GM12878 (cell line): ENCODE measurements around the gene FOXO3. TPM values are rescaled to one million over a fixed set of nuclear protein-coding genes. Genes with fewer than 3 reads are reported as not detected.

Experiments
- ATAC-seq: fragments of 200-7000 bp; cut with Tn5 transposase; 3 replicates; pipeline ENCODE4 v1.9.1; 2020; ENCODE audit warnings: mild to moderate bottlenecking, moderate library complexity
- BruUV-seq: library from RNA; stranded (reverse); fragments of 400-500 nt; replicated peaks from 2 replicates; lab custom pipeline; 2021; lab: Mats Ljungman, UMichigan
- CTCF ChIA-PET: fragments of 300-600 bp; sonication (Branson Sonifier 250); formaldehyde crosslinking; extraction: SDS; loops from one replicate; lab custom pipeline; 2021; ENCODE audit warnings: inconsistent platforms; lab: Yijun Ruan, JAX
- POLR2A ChIA-PET: fragments of 350-600 bp; formaldehyde crosslinking; extraction: SDS; loops from one replicate; lab custom pipeline; 2021; ENCODE audit warnings: inconsistent platforms; lab: Charles Lee
- RAD21 ChIA-PET: fragments of 300-600 bp; sonication (Branson Sonifier 250); formaldehyde crosslinking; loops from one replicate; lab custom pipeline; 2023; ENCODE audit warnings: antibody characterized with exemption; ENCODE audit not compliant: unreplicated experiment; lab: Charles Lee
- SMC1A ChIA-PET: fragments of 300-600 bp; sonication (Branson Sonifier 250); formaldehyde crosslinking; loops from one replicate; lab custom pipeline; 2023; ENCODE audit not compliant: unreplicated experiment, uncharacterized antibody; lab: Charles Lee
- DNase-seq: peaks from one replicate; pipeline ENCODE4 v3.0.0-alpha.2; 2011; ENCODE audit warnings: low read depth, low spot score
- FAIRE-seq: peaks from 3 replicates; lab custom pipeline; 2011; peaks lifted over from hg19 to GRCh38; lab: Jason Lieb, UNC
- H2AFZ ChIP-seq: 2 replicates; pipeline ENCODE4 v1.6.0; 2011; ENCODE audit warnings: low read depth, low read length, control low read depth; ENCODE audit not compliant: control insufficient read depth
- H3K27ac ChIP-seq: 2 replicates; pipeline ENCODE4 v1.5.1; 2011; ENCODE audit warnings: control low read depth; ENCODE audit not compliant: control insufficient read depth, insufficient read depth
- H3K27me3 ChIP-seq, 2 experiments: replicated peaks in 1 of 2; 2 replicates each; pipeline versions ENCODE4 v1.6.0 to v1.6.1; 2011; ENCODE audit warnings: low read length in 1 of 2; ENCODE audit not compliant: control insufficient read depth in 2 of 2, insufficient read depth in 2 of 2
- H3K36me3 ChIP-seq, 2 experiments: 2 replicates each; pipeline ENCODE4 v1.5.1; 2011; ENCODE audit warnings: low read length in 1 of 2; ENCODE audit not compliant: control insufficient read depth in 2 of 2, insufficient read depth in 2 of 2
- H3K4me1 ChIP-seq: 2 replicates; pipeline ENCODE4 v1.6.1; 2011; ENCODE audit warnings: mild to moderate bottlenecking, low read length, moderate library complexity, mixed read lengths; ENCODE audit not compliant: control insufficient read depth, insufficient read depth
- H3K4me2 ChIP-seq: 2 replicates; pipeline ENCODE4 v1.6.0; 2011; ENCODE audit warnings: control low read depth; ENCODE audit not compliant: control insufficient read depth, insufficient read depth
- H3K4me3 ChIP-seq: fragments of 200-600 bp; sonication (generic); 2 replicates; pipeline ENCODE4 v1.5.1; 2016
- H3K79me2 ChIP-seq: 2 replicates; pipeline ENCODE4 v1.6.0; 2011; ENCODE audit warnings: low read length; ENCODE audit not compliant: control insufficient read depth, insufficient read depth
- H3K9ac ChIP-seq: 2 replicates; pipeline ENCODE4 v1.8.0; 2011; ENCODE audit warnings: low read length, control low read depth, mixed read lengths; ENCODE audit not compliant: control insufficient read depth, insufficient read depth
- H3K9me3 ChIP-seq: replicated peaks from 3 replicates; pipeline ENCODE4 v1.5.1; 2011; ENCODE audit warnings: mild to moderate bottlenecking, low read length; ENCODE audit not compliant: control insufficient read depth, insufficient read depth
- H4K20me1 ChIP-seq: 2 replicates; pipeline ENCODE4 v1.6.0; 2011; ENCODE audit not compliant: control insufficient read depth, insufficient read depth
- CBX5 ChIP-seq: sonication (generic); IDR thresholded peaks from 2 replicates; pipeline ENCODE4 v1.6.1; 2016; ENCODE audit warnings: low read depth, moderate library complexity, mild to moderate bottlenecking, inconsistent platforms
- IRF4 ChIP-seq: IDR thresholded peaks from 2 replicates; pipeline ENCODE4 v1.6.1; 2011; ENCODE audit warnings: low read depth, low read length
- MYB ChIP-seq: fragments of 150-350 bp; IDR thresholded peaks from 2 replicates; pipeline ENCODE4 v1.6.1; 2014; ENCODE audit warnings: mild to moderate bottlenecking, low read depth, low read length, borderline replicate concordance
- NFIC ChIP-seq: IDR thresholded peaks from 2 replicates; pipeline ENCODE4 v1.6.1; 2012; ENCODE audit warnings: low read depth, mild to moderate bottlenecking, inconsistent platforms, low read length, moderate library complexity
- PML ChIP-seq: IDR thresholded peaks from 2 replicates; pipeline ENCODE4 v1.6.1; 2012; ENCODE audit warnings: low read length, inconsistent platforms
- RB1 ChIP-seq: fragments of 450-650 bp; formaldehyde crosslinking; IDR thresholded peaks from 2 replicates; pipeline ENCODE4 v1.6.1; 2017; ENCODE audit warnings: mild to moderate bottlenecking, borderline replicate concordance
- SMAD1 ChIP-seq: fragments of 450-650 bp; IDR thresholded peaks from 2 replicates; pipeline ENCODE4 v1.6.1; 2018; ENCODE audit warnings: mild to moderate bottlenecking, low read depth; ENCODE audit not compliant: partially characterized antibody
- SPI1 ChIP-seq: IDR thresholded peaks from 2 replicates; pipeline ENCODE4 v1.6.1; 2011; ENCODE audit warnings: low read depth, mild to moderate bottlenecking, low read length, moderate library complexity, borderline replicate concordance; ENCODE audit not compliant: insufficient read depth
- STAT1 ChIP-seq: fragments of 450-650 bp; conservative IDR thresholded peaks from 2 replicates; pipeline ENCODE4 v1.6.1; 2014; ENCODE audit warnings: antibody characterized with exemption, mild to moderate bottlenecking
- YBX1 ChIP-seq: fragments of 450-650 bp; IDR thresholded peaks from 2 replicates; pipeline ENCODE4 v1.6.1; 2016; ENCODE audit warnings: antibody characterized with exemption
- WGBS: methylation state at CpG from one replicate; pipeline ENCODE4 v1.1.6; 2016; ENCODE audit warnings: low lambda C conversion rate; ENCODE audit not compliant: insufficient replicate concordance, insufficient coverage; ENCODE audit errors: missing lambda C conversion rate; 5-methylcytosine and 5-hydroxymethylcytosine counted together
- in situ Hi-C: fragments of 300-500 bp; cut with MboI; formaldehyde crosslinking; loops from 9 replicates; pipeline ENCODE4 v1.14.3; 2018; ENCODE audit warnings: mixed read lengths
- intact Hi-C: fragments of 100-400 bp; cut with micrococcal nuclease; formaldehyde crosslinking; loops from one replicate; pipeline ENCODE4 v1.14.2; 2022; ENCODE audit not compliant: unreplicated experiment
- polyA plus RNA-seq, 11 experiments: library from polyadenylated mRNA; depleted of rRNA in 4 of 11; unstranded in 6 of 11; stranded (reverse) in 5 of 11; fragments of >200 nt; fragmentation: Nextera tagmentation in 4 of 11; fragmentation: Illumina TruSeq in 1 of 11; extraction: Ambion mirVana in 4 of 11; extraction: Trizol in 1 of 11; gene quantifications; 1 replicate in 1 of 11; 2 replicates in 10 of 11; pipeline versions ENCODE4 v1.2.1 to v1.2.3, GENCODE V29; 2011 to 2016; ENCODE audit warnings: inconsistent platforms in 2 of 11, missing spikeins in 2 of 11, low read depth in 1 of 11
- total RNA-seq, 4 experiments: library from RNA; depleted of rRNA in 3 of 4; stranded (reverse); fragments of >200 nt in 3 of 4; fragmentation: Illumina TruSeq in 1 of 4; extraction: Trizol in 1 of 4; gene quantifications; 2 replicates each; pipeline versions ENCODE4 v1.2.1 to v1.2.3, GENCODE V29; 2013 to 2021
- TF ChIP-seq, protein P1 (sequence below): fragments of 450-650 bp; formaldehyde crosslinking; IDR thresholded peaks from 2 replicates; pipeline ENCODE4 v1.4.0; 2020; ENCODE audit warnings: mild to moderate bottlenecking, moderate library complexity
- TF ChIP-seq, protein P2 (sequence below): fragments of 450-650 bp; IDR thresholded peaks from 2 replicates; pipeline ENCODE4 v1.6.1; 2017; ENCODE audit warnings: mild to moderate bottlenecking, moderate library complexity
- TF ChIP-seq, protein P3 (sequence below): fragments of 450-650 bp; IDR thresholded peaks from 2 replicates; pipeline ENCODE4 v1.6.1; 2017; ENCODE audit warnings: antibody characterized with exemption, mild to moderate bottlenecking, moderate library complexity

Gene FOXO3
- total and polyA plus RNA-seq, 10 of the 15 experiments (the other 5 are each of a cell fraction or from before 2014, with no cell fraction given) = 0.82 to 4.5 (median 1.7) TPM

DNA sequence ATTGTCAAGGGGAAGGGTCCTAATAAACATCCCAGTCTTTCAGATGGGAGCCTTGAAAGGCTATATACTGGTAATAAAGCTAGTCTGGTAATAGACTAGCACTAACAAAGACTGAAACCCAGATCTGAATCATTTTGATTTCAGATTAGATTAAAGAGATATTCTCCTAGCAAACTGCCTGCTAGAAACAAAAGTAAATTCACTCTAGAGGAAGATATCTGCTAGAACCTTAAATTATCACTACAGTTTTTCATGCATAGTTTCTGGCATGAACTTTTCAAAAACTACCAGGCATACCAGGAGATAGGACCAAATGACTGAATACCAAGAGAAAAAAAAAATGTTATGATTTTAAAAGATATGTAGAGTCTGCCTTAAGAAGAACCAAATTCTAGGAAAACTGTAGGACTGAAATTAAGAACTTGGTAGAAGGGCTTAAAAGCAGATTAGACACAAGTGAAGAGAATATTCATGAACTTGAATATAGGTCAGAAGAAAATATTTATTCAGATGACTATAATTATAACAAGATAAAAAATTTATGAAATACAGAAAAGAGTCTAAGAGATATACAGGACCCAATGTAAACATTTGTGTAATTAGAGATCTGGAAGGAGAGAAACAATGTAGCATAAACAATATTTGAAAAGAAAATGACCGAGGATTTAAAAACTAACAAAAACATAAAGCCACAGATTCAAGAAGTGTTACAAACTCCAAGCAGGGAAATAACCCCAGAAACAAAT lies 141.6 kb downstream of the FOXO3 start:
- no peak for FAIRE-seq
- CTCF ChIA-PET = interaction anchor here (0.6 kb wide), 2 partner anchors 74 to 573 kb away, joined by 3 read pairs; no protein-coding TSS in a partner anchor
- SMC1A ChIA-PET = interaction anchor here (1.1 kb wide), 2 partner anchors 15 to 31 kb away, joined by 3 read pairs; no protein-coding TSS in a partner anchor
- TF ChIP-seq PML (no peak), YBX1 (no peak), SMAD1 (no peak), STAT1 (no peak), MYB (no peak), NFIC (no peak), SPI1 (no peak), RB1 (no peak), CBX5 (no peak), IRF4 (no peak)
- TF ChIP-seq, protein P1, sequence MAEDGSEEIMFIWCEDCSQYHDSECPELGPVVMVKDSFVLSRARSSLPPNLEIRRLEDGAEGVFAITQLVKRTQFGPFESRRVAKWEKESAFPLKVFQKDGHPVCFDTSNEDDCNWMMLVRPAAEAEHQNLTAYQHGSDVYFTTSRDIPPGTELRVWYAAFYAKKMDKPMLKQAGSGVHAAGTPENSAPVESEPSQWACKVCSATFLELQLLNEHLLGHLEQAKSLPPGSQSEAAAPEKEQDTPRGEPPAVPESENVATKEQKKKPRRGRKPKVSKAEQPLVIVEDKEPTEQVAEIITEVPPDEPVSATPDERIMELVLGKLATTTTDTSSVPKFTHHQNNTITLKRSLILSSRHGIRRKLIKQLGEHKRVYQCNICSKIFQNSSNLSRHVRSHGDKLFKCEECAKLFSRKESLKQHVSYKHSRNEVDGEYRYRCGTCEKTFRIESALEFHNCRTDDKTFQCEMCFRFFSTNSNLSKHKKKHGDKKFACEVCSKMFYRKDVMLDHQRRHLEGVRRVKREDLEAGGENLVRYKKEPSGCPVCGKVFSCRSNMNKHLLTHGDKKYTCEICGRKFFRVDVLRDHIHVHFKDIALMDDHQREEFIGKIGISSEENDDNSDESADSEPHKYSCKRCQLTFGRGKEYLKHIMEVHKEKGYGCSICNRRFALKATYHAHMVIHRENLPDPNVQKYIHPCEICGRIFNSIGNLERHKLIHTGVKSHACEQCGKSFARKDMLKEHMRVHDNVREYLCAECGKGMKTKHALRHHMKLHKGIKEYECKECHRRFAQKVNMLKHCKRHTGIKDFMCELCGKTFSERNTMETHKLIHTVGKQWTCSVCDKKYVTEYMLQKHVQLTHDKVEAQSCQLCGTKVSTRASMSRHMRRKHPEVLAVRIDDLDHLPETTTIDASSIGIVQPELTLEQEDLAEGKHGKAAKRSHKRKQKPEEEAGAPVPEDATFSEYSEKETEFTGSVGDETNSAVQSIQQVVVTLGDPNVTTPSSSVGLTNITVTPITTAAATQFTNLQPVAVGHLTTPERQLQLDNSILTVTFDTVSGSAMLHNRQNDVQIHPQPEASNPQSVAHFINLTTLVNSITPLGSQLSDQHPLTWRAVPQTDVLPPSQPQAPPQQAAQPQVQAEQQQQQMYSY (CRISPR knock-in tag) = no peak
- TF ChIP-seq, protein P2, sequence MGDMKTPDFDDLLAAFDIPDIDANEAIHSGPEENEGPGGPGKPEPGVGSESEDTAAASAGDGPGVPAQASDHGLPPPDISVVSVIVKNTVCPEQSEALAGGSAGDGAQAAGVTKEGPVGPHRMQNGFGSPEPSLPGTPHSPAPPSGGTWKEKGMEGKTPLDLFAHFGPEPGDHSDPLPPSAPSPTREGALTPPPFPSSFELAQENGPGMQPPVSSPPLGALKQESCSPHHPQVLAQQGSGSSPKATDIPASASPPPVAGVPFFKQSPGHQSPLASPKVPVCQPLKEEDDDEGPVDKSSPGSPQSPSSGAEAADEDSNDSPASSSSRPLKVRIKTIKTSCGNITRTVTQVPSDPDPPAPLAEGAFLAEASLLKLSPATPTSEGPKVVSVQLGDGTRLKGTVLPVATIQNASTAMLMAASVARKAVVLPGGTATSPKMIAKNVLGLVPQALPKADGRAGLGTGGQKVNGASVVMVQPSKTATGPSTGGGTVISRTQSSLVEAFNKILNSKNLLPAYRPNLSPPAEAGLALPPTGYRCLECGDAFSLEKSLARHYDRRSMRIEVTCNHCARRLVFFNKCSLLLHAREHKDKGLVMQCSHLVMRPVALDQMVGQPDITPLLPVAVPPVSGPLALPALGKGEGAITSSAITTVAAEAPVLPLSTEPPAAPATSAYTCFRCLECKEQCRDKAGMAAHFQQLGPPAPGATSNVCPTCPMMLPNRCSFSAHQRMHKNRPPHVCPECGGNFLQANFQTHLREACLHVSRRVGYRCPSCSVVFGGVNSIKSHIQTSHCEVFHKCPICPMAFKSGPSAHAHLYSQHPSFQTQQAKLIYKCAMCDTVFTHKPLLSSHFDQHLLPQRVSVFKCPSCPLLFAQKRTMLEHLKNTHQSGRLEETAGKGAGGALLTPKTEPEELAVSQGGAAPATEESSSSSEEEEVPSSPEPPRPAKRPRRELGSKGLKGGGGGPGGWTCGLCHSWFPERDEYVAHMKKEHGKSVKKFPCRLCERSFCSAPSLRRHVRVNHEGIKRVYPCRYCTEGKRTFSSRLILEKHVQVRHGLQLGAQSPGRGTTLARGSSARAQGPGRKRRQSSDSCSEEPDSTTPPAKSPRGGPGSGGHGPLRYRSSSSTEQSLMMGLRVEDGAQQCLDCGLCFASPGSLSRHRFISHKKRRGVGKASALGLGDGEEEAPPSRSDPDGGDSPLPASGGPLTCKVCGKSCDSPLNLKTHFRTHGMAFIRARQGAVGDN = no peak
- TF ChIP-seq, protein P3, sequence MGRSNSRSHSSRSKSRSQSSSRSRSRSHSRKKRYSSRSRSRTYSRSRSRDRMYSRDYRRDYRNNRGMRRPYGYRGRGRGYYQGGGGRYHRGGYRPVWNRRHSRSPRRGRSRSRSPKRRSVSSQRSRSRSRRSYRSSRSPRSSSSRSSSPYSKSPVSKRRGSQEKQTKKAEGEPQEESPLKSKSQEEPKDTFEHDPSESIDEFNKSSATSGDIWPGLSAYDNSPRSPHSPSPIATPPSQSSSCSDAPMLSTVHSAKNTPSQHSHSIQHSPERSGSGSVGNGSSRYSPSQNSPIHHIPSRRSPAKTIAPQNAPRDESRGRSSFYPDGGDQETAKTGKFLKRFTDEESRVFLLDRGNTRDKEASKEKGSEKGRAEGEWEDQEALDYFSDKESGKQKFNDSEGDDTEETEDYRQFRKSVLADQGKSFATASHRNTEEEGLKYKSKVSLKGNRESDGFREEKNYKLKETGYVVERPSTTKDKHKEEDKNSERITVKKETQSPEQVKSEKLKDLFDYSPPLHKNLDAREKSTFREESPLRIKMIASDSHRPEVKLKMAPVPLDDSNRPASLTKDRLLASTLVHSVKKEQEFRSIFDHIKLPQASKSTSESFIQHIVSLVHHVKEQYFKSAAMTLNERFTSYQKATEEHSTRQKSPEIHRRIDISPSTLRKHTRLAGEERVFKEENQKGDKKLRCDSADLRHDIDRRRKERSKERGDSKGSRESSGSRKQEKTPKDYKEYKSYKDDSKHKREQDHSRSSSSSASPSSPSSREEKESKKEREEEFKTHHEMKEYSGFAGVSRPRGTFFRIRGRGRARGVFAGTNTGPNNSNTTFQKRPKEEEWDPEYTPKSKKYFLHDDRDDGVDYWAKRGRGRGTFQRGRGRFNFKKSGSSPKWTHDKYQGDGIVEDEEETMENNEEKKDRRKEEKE = no peak

More for the DNA sequence above, 141.6 kb downstream of the FOXO3 start:
- ChIA-PET RAD21 (no interaction called here), POLR2A (no interaction called here)
- no peak for DNase-seq
- no peaks in the 10 kb centered on the region for H3K36me3 ChIP-seq
- in situ Hi-C loops (no loop called here), intact Hi-C loops (no loop called here)
- no peaks in the 10 kb centered on the region for H3K27me3 ChIP-seq
- 95% methylated on average over 1 of the region's 1 CpG for WGBS
- peaks cover 6% of the 10 kb centered on the region for H3K9me3 ChIP-seq
- H2AFZ ChIP-seq = no peak overlapping the region
- H3K4me2 ChIP-seq = no peak overlapping the region
- ATAC-seq = no peak
- H3K79me2 ChIP-seq = no peaks in the 10 kb centered on the region
- no peaks in the 10 kb centered on the region for H3K4me1 ChIP-seq
- no peak overlapping the region for H3K4me3 ChIP-seq
- no TSS peak for BruUV-seq
- no peak overlapping the region for H3K27ac ChIP-seq
- no peak overlapping the region for H3K9ac ChIP-seq
- no peaks in the 10 kb centered on the region for H4K20me1 ChIP-seq
